ENCODE results near the gene MSH3. TPM values are rescaled to one million over a fixed set of nuclear protein-coding genes. Genes with fewer than 3 reads are reported as not detected.
"Not testable (repeated sequence)": the region's sequence is repeated elsewhere in the genome, so short reads cannot be mapped to it uniquely, and the experiment has no call there.

Gene MSH3
- total RNA-seq, 1 donor from 2014 or later, result 13.0 TPM

DNA sequence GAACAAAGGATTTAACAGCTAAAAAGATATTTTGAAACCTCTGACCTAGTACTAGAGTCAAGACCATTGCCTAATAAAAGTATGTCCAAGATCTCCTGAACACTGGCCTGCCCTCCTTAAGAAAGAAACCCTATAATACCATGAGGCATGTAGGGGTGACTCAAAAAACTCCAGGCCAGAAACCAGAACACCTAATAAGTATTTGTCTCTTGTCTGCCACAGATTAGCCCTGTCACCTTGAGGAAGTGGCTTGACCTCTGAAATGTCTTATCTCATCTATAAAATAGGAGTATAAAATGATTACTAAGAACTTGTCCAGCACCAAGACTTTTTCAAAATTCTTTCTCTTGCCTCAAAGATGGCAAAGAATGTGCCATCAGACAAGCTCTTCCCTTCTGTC is 180.3 kb downstream of the MSH3 start:
- Mint-ChIP-seq H3K27ac (ENCODE audit: unreplicated experiment) (no peak overlapping the region), H3K27me3 (ENCODE audit: unreplicated experiment) (peaks cover 1% of the 10 kb centered on the region), H3K9me3 (ENCODE audit: unreplicated experiment) (no peaks in the 10 kb centered on the region), H3K36me3 (ENCODE audit: low read depth, unreplicated experiment) (no peaks in the 10 kb centered on the region), H3K4me1 (ENCODE audit: unreplicated experiment) (no peaks in the 10 kb centered on the region), H3K4me3 (ENCODE audit: unreplicated experiment) (no peak overlapping the region)
- DNase-seq (ENCODE audit: low spot score), result no peak
- TF ChIP-seq, protein P1, sequence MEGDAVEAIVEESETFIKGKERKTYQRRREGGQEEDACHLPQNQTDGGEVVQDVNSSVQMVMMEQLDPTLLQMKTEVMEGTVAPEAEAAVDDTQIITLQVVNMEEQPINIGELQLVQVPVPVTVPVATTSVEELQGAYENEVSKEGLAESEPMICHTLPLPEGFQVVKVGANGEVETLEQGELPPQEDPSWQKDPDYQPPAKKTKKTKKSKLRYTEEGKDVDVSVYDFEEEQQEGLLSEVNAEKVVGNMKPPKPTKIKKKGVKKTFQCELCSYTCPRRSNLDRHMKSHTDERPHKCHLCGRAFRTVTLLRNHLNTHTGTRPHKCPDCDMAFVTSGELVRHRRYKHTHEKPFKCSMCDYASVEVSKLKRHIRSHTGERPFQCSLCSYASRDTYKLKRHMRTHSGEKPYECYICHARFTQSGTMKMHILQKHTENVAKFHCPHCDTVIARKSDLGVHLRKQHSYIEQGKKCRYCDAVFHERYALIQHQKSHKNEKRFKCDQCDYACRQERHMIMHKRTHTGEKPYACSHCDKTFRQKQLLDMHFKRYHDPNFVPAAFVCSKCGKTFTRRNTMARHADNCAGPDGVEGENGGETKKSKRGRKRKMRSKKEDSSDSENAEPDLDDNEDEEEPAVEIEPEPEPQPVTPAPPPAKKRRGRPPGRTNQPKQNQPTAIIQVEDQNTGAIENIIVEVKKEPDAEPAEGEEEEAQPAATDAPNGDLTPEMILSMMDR (IDR thresholded peaks at IDR 0.05; ENCODE audit: unreplicated experiment), result no peak

DNA sequence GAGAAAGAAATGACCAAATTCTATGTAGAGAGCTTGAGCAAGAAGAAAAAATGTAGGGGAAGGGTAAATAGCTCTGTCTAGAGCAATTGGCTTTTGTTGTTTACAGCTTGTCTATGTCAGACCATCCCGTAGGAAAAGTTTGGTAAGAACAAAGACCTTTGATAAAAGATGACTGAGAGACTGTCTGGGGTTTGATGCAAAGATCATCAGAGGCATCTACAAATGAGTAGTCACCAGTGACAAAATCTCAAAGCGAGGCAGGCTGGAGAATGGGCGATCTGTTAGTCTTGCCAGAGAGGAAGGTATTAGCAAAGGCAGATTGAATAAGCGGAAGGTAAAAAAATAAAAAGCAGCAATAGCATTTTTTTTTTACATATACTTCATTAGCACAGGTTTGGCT is 180.7 kb downstream of the MSH3 start:
- DNase-seq (ENCODE audit: low spot score), result no peak
- TF ChIP-seq, protein P1 (IDR thresholded peaks at IDR 0.05; ENCODE audit: unreplicated experiment), result no peak
- Mint-ChIP-seq H3K36me3 (ENCODE audit: low read depth, unreplicated experiment) (no peaks in the 10 kb centered on the region), H3K4me1 (ENCODE audit: unreplicated experiment) (no peaks in the 10 kb centered on the region), H3K9me3 (ENCODE audit: unreplicated experiment) (no peaks in the 10 kb centered on the region), H3K27ac (ENCODE audit: unreplicated experiment) (no peak overlapping the region), H3K4me3 (ENCODE audit: unreplicated experiment) (no peak overlapping the region), H3K27me3 (ENCODE audit: unreplicated experiment) (peaks cover 1% of the 10 kb centered on the region)

DNA sequence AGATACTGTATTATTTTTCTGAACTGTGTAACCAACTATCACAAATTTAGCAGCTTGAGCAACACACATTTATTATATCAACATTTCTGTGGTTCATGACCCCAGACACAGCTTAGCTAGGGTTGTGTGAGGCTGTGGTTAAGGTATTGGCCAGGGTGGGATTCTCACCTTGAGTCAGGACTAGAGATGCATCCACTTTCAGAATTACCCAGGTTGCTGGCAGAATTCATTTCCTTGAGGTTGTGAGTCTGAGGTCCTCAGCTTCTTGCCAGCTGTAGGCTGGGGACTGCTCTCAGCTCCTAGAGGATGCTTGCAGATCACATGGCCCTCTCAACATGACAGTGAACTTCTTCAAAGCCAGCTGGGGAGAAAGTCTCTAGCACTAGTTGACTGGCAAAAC is 183.2 kb downstream of the MSH3 start:
- no peak for DNase-seq (ENCODE audit: low spot score)
- H3K4me1 Mint-ChIP-seq (ENCODE audit: unreplicated experiment), result peaks cover 2% of the 10 kb centered on the region
- no peaks in the 10 kb centered on the region for H3K9me3 Mint-ChIP-seq (ENCODE audit: unreplicated experiment)
- no peaks in the 10 kb centered on the region for H3K36me3 Mint-ChIP-seq (ENCODE audit: low read depth, unreplicated experiment)
- peaks cover 1% of the 10 kb centered on the region for H3K27me3 Mint-ChIP-seq (ENCODE audit: unreplicated experiment)
- no peak overlapping the region for H3K27ac Mint-ChIP-seq (ENCODE audit: unreplicated experiment)
- no peak overlapping the region for H3K4me3 Mint-ChIP-seq (ENCODE audit: unreplicated experiment)
- TF ChIP-seq, protein P1 (IDR thresholded peaks at IDR 0.05; ENCODE audit: unreplicated experiment), result no peak

DNA sequence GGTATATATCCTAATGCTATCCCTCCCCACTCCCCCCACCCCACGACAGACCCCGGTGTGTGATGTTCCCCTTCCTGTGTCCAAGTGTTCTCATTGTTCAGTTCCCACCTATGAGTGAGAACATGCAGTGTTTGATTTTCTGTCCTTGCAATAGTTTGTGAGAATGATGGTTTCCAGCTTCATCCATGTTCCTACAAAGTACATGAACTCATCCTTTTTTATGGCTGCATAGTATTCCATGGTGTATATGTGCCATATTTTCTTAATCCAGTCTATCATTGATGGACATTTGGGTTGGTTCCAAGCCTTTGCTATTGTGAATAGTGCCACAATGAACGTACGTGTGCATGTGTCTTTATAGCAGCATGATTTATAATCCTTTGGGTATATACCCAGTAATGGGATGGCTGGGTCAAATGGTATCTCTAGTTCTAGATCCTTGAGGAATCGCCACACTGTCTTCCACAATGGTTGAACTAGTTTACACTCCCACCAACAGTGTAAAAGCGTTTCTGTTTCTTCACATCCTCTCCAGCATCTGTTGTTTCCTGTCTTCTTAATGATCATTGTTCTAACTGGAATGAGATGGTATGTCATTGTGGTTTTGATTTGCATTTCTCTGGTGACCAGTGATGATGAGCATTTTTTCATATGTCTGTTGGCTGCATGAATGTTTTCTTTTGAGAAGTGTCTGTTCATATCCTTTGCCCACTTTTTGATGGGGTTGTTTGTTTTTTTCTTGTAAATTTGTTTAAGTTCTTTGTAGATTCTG is 186.8 kb downstream of the MSH3 start:
- not testable (repeated sequence) for H3K4me3 Mint-ChIP-seq (ENCODE audit: unreplicated experiment); DNase-seq (ENCODE audit: low spot score); H3K36me3 Mint-ChIP-seq (ENCODE audit: low read depth, unreplicated experiment); H3K27me3 Mint-ChIP-seq (ENCODE audit: unreplicated experiment); H3K9me3 Mint-ChIP-seq (ENCODE audit: unreplicated experiment); H3K4me1 Mint-ChIP-seq (ENCODE audit: unreplicated experiment); H3K27ac Mint-ChIP-seq (ENCODE audit: unreplicated experiment)

DNA sequence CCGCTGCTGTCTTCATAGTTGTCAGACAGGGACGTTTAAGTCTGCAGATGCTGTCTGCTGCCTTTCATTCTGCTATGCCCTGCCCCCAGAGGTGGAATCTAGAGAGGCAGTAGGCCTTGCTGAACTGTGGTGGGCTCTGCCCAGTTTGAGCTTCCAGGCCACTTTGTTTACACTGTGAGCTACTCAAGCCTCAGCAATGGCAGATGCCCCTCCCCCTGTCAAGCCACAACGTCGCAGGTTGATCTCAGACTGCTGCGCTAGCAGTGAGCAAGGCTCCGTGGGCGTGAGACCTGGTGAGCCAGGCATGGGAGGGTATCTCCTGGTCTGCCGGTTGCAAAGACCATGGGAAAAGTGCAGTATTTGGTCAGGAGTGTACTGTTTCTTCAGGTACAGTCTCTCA is 192.0 kb downstream of the MSH3 start:
- H3K4me1 Mint-ChIP-seq (ENCODE audit: unreplicated experiment); H3K27ac Mint-ChIP-seq (ENCODE audit: unreplicated experiment); DNase-seq (ENCODE audit: low spot score); H3K27me3 Mint-ChIP-seq (ENCODE audit: unreplicated experiment); H3K4me3 Mint-ChIP-seq (ENCODE audit: unreplicated experiment): not testable (repeated sequence)
- Mint-ChIP-seq H3K36me3 (ENCODE audit: low read depth, unreplicated experiment) (peaks cover 38% of the 10 kb centered on the region), H3K9me3 (ENCODE audit: unreplicated experiment) (peaks cover 19% of the 10 kb centered on the region)

DNA sequence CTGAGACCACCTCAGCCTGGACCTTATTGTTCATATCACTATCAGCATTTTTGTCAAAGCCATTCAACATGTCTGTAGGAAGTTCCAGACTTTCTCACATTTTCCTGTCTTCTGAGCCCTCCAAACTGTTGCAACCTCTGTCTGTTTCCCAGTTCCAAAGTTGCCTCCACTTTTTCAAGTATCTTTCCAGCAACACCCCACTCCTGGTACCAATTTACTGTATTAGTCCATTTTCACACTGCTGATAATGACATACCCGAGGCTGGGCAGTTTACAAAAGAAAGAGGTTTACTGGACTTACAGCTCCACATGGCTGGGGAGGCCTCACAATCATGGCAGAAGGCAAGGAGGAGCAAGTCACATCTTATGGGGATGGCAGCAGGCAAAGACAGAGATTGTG is 195.7 kb downstream of the MSH3 start:
- peaks cover 17% of the 10 kb centered on the region for H3K4me1 Mint-ChIP-seq (ENCODE audit: unreplicated experiment)
- peak overlapping the region; percentile 31 for H3K4me3 Mint-ChIP-seq (ENCODE audit: unreplicated experiment)
- H3K9me3 Mint-ChIP-seq (ENCODE audit: unreplicated experiment), result peaks cover 19% of the 10 kb centered on the region
- not testable (repeated sequence) for H3K27ac Mint-ChIP-seq (ENCODE audit: unreplicated experiment); H3K27me3 Mint-ChIP-seq (ENCODE audit: unreplicated experiment); DNase-seq (ENCODE audit: low spot score)
- H3K36me3 Mint-ChIP-seq (ENCODE audit: low read depth, unreplicated experiment), result peaks cover 38% of the 10 kb centered on the region
